ENCODE measurements around the gene COL19A1. TPM values are rescaled to one million over a fixed set of nuclear protein-coding genes. Genes with fewer than 3 reads are reported as not detected.

COL19A1 gene
- total RNA-seq, 1 donor from 2014 or later = 0.49 TPM

GRCh38 chr6:69868961-69869360 is 2.6 kb downstream of the COL19A1 start:
- Histone ChIP-seq H3K4me1 (peaks cover 11% of the 10 kb centered on the region), H3K27me3 (no peaks in the 10 kb centered on the region), H3K9me3 (no peaks in the 10 kb centered on the region), H3K36me3 (no peaks in the 10 kb centered on the region), H3K27ac (no peak overlapping the region), H3K4me3 (no peak overlapping the region)
- no peak for TF ChIP-seq CTCF (IDR thresholded peaks at IDR 0.05)
- no peak for TF ChIP-seq POLR2AphosphoS5 (IDR thresholded peaks at IDR 0.05; ENCODE audit: insufficient read depth in 1 of 2, low read depth in 1 of 2)
- no peak for TF ChIP-seq POLR2A (IDR thresholded peaks at IDR 0.05)
- no peak for DNase-seq (ENCODE audit: extremely low spot score in 2 of 2)
- intact Hi-C loops (cut with DNase I) = no loop called here

GRCh38 chr6:69871107-69871506 is 4.8 kb downstream of the COL19A1 start:
- Histone ChIP-seq H3K4me1 (peaks cover 9% of the 10 kb centered on the region), H3K9me3 (no peaks in the 10 kb centered on the region), H3K27me3 (no peaks in the 10 kb centered on the region), H3K36me3 (no peaks in the 10 kb centered on the region), H3K4me3 (no peak overlapping the region), H3K27ac (no peak overlapping the region)
- DNase-seq (ENCODE audit: extremely low spot score in 2 of 2) = no peak
- TF ChIP-seq CTCF (IDR thresholded peaks at IDR 0.05) (no peak), POLR2A (IDR thresholded peaks at IDR 0.05) (no peak), POLR2AphosphoS5 (IDR thresholded peaks at IDR 0.05; ENCODE audit: insufficient read depth in 1 of 2, low read depth in 1 of 2) (no peak)
- intact Hi-C loops (cut with DNase I) = no loop called here

DNA sequence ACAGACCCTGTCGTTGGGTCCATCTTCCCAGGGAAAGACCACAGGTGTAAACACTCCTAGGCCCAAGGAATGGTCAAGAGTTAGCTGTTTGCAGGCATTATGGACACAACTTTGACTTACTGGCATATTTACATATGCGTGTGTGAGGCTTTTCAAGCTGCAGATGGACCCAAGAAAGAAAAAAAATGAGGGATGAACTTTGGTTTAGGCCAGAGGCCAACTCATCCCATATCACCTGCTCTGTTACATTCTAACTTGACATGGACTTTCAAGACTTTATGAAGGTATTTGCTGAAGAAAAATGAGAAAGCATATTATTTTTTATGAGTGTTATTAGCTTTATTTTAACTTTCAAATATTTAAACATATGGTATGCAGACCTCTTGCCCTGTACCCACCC is 6.9 kb downstream of the COL19A1 start:
- H3K27ac ChIP-seq = no peak overlapping the region
- DNase-seq (ENCODE audit: extremely low spot score in 2 of 2) = no peak
- H3K4me3 ChIP-seq = no peak overlapping the region
- no peaks in the 10 kb centered on the region for H3K4me1 ChIP-seq
- no peak for TF ChIP-seq CTCF (IDR thresholded peaks at IDR 0.05)
- no peak for TF ChIP-seq POLR2A (IDR thresholded peaks at IDR 0.05)
- TF ChIP-seq POLR2AphosphoS5 (IDR thresholded peaks at IDR 0.05; ENCODE audit: insufficient read depth in 1 of 2, low read depth in 1 of 2) = no peak
- H3K27me3 ChIP-seq = no peaks in the 10 kb centered on the region
- H3K36me3 ChIP-seq = no peaks in the 10 kb centered on the region
- H3K9me3 ChIP-seq = no peaks in the 10 kb centered on the region
- intact Hi-C loops (cut with DNase I) = no loop called here

- Histone ChIP-seq H3K27ac (no peak overlapping the region), H3K36me3 (no peaks in the 10 kb centered on the region), H3K4me1 (no peaks in the 10 kb centered on the region), H3K27me3 (no peaks in the 10 kb centered on the region), H3K9me3 (no peaks in the 10 kb centered on the region), H3K4me3 (no peak overlapping the region)
- TF ChIP-seq CTCF (IDR thresholded peaks at IDR 0.05) (no peak), POLR2AphosphoS5 (IDR thresholded peaks at IDR 0.05; ENCODE audit: insufficient read depth in 1 of 2, low read depth in 1 of 2) (no peak), POLR2A (IDR thresholded peaks at IDR 0.05) (no peak)
- DNase-seq (ENCODE audit: extremely low spot score in 2 of 2) = no peak
- intact Hi-C loops (cut with DNase I) = no loop called here
Observed at GRCh38 chr6:69875715-69876114, 9.4 kb downstream of the COL19A1 start.

DNA sequence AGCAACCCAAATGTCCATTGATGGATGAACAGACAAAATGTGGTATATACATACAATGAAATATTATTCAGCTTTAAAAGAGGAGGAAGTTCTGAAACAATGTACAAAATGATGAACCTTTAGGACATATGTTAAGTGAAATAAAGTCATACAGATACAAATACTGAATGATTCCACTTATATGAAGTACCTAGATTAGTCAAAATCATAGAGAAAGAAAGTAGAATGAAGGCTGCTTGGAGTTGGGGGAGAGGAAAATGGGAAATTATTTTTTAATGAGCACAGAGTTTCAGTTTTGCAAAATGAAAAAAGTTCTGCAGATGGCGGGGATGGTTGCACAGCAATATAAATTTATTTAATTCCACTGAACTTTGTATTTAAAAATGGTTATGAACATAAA is 12.4 kb downstream of the COL19A1 start:
- intact Hi-C loops (cut with DNase I) = no loop called here
- no peak for TF ChIP-seq POLR2AphosphoS5 (IDR thresholded peaks at IDR 0.05; ENCODE audit: insufficient read depth in 1 of 2, low read depth in 1 of 2)
- no peak for TF ChIP-seq CTCF (IDR thresholded peaks at IDR 0.05)
- TF ChIP-seq POLR2A (IDR thresholded peaks at IDR 0.05) = no peak
- Histone ChIP-seq H3K27me3 (no peaks in the 10 kb centered on the region), H3K4me1 (no peaks in the 10 kb centered on the region), H3K36me3 (no peaks in the 10 kb centered on the region), H3K27ac (no peak overlapping the region), H3K9me3 (no peaks in the 10 kb centered on the region), H3K4me3 (no peak overlapping the region)
- no peak for DNase-seq (ENCODE audit: extremely low spot score in 2 of 2)

Data from vagina (tissue), 2 donors.